OCI-LY1 (cell line): ENCODE measurements around the gene PTPRG.

Experiments
- H2AFZ ChIP-seq: fragments of 200-600 bp; sonication (generic), shearing (Covaris generic); 2 replicates; pipeline ENCODE4 v1.6.0; 2014; ENCODE audit warnings: antibody characterized with exemption, mild to moderate bottlenecking, low read length
- H3F3A ChIP-seq: fragments of 200-600 bp; sonication (generic), shearing (Covaris generic); 2 replicates; pipeline ENCODE4 v1.6.0; 2014; ENCODE audit warnings: mild to moderate bottlenecking, antibody characterized with exemption, low read length, moderate library complexity; ENCODE audit not compliant: insufficient read depth
- H3K27ac ChIP-seq: fragments of 200-600 bp; sonication (generic); 2 replicates; pipeline ENCODE4 v1.5.1; 2014; ENCODE audit warnings: low read length, mixed run types, mild to moderate bottlenecking, low read depth; ENCODE audit not compliant: poor library complexity, severe bottlenecking
- H3K27me3 ChIP-seq: fragments of 200-600 bp; sonication (generic); 2 replicates; pipeline ENCODE4 v1.6.0; 2014; ENCODE audit warnings: antibody characterized with exemption, mild to moderate bottlenecking, low read length, moderate library complexity; ENCODE audit not compliant: insufficient read depth
- H3K36me3 ChIP-seq: fragments of 200-600 bp; sonication (generic); 2 replicates; pipeline ENCODE4 v1.6.1; 2014; ENCODE audit warnings: mild to moderate bottlenecking, antibody characterized with exemption, low read length, moderate library complexity, mixed read lengths; ENCODE audit not compliant: insufficient read depth
- H3K4me1 ChIP-seq: fragments of 200-600 bp; sonication (generic); 2 replicates; pipeline ENCODE4 v1.5.1; 2014; ENCODE audit warnings: mild to moderate bottlenecking, low read length, moderate library complexity; ENCODE audit not compliant: insufficient read depth, severe bottlenecking
- H3K4me2 ChIP-seq: fragments of 200-600 bp; sonication (generic), shearing (Covaris generic); 2 replicates; pipeline ENCODE4 v1.6.1; 2014; ENCODE audit warnings: low read length
- H3K4me3 ChIP-seq: fragments of 200-600 bp; sonication (generic); 2 replicates; pipeline ENCODE4 v1.5.1; 2014; ENCODE audit warnings: low read length, low read depth, mild to moderate bottlenecking, mixed read lengths; ENCODE audit not compliant: poor library complexity, severe bottlenecking
- H3K79me2 ChIP-seq: fragments of 200-600 bp; shearing (Covaris generic); 2 replicates; pipeline ENCODE4 v1.6.1; 2016; ENCODE audit warnings: mixed run types, low read length, mixed read lengths; ENCODE audit not compliant: insufficient read depth
- H3K9ac ChIP-seq: fragments of 200-600 bp; sonication (generic), shearing (Covaris generic); 2 replicates; pipeline ENCODE4 v1.6.1; 2014; ENCODE audit warnings: mild to moderate bottlenecking, low read length, mixed read lengths
- H3K9me2 ChIP-seq: fragments of 200-600 bp; sonication (generic), shearing (Covaris generic); 2 replicates; pipeline ENCODE4 v1.6.1; 2014; ENCODE audit warnings: low read depth, mild to moderate bottlenecking, low read length, mixed read lengths
- H3K9me3 ChIP-seq: fragments of 200-600 bp; shearing (Covaris generic); 2 replicates; pipeline ENCODE4 v1.6.1; 2014; ENCODE audit warnings: low read length, mixed read lengths
- H4K20me1 ChIP-seq: fragments of 200-600 bp; sonication (generic), shearing (Covaris generic); 2 replicates; pipeline ENCODE4 v1.6.0; 2016; ENCODE audit warnings: mild to moderate bottlenecking, low read length; ENCODE audit not compliant: insufficient read depth
- CTCF ChIP-seq: fragments of 200-600 bp; sonication (generic), shearing (Covaris generic); IDR thresholded peaks from 2 replicates; pipeline ENCODE4 v1.5.1; 2017; ENCODE audit warnings: mild to moderate bottlenecking, antibody characterized with exemption, low read length, moderate library complexity, mixed read lengths
- EZH2 ChIP-seq: fragments of 200-600 bp; sonication (generic), shearing (Covaris generic); IDR thresholded peaks from 2 replicates; pipeline ENCODE4 v1.8.0; 2017; ENCODE audit warnings: borderline replicate concordance, mixed run types, mild to moderate bottlenecking, antibody characterized with exemption, low read length, moderate library complexity, mixed read lengths

Gene PTPRG

GRCh38 chr3:61875046-61875844 is 313.9 kb downstream of the PTPRG start:
- Histone ChIP-seq H2AFZ (no peak overlapping the region), H3K9me3 (no peaks in the 10 kb centered on the region), H3K4me3 (no peak overlapping the region), H3K36me3 (no peaks in the 10 kb centered on the region), H3K9me2 (no peaks in the 10 kb centered on the region), H3K4me1 (no peaks in the 10 kb centered on the region), H4K20me1 (no peaks in the 10 kb centered on the region), H3K4me2 (no peak overlapping the region), H3K27me3 (no peaks in the 10 kb centered on the region), H3K79me2 (no peaks in the 10 kb centered on the region), H3F3A (no peaks in the 10 kb centered on the region), H3K27ac (no peak overlapping the region), H3K9ac (no peak overlapping the region)
- TF ChIP-seq EZH2 (no peak), CTCF (no peak)

GRCh38 chr3:61875976-61876671 is 314.8 kb downstream of the PTPRG start:
- Histone ChIP-seq H3K4me3 (no peak overlapping the region), H3K36me3 (no peaks in the 10 kb centered on the region), H4K20me1 (no peaks in the 10 kb centered on the region), H3K27me3 (no peaks in the 10 kb centered on the region), H2AFZ (no peak overlapping the region), H3K4me2 (no peak overlapping the region), H3K9me3 (no peaks in the 10 kb centered on the region), H3F3A (no peaks in the 10 kb centered on the region), H3K4me1 (no peaks in the 10 kb centered on the region), H3K79me2 (no peaks in the 10 kb centered on the region), H3K9ac (no peak overlapping the region), H3K27ac (no peak overlapping the region), H3K9me2 (no peaks in the 10 kb centered on the region)
- TF ChIP-seq EZH2 (no peak), CTCF (no peak)

GRCh38 chr3:61876797-61877196 is 315.4 kb downstream of the PTPRG start:
- Histone ChIP-seq H3K9me2 (no peaks in the 10 kb centered on the region), H3K4me3 (no peak overlapping the region), H3K27ac (no peak overlapping the region), H3K79me2 (no peaks in the 10 kb centered on the region), H3K4me2 (no peak overlapping the region), H3K9ac (no peak overlapping the region), H4K20me1 (no peaks in the 10 kb centered on the region), H3K4me1 (no peaks in the 10 kb centered on the region), H3K9me3 (no peaks in the 10 kb centered on the region), H2AFZ (no peak overlapping the region), H3K27me3 (no peaks in the 10 kb centered on the region), H3K36me3 (no peaks in the 10 kb centered on the region), H3F3A (no peaks in the 10 kb centered on the region)
- TF ChIP-seq CTCF, result no peak
- no peak for TF ChIP-seq EZH2
